ENCODE data around the gene ITPRIPL1. TPM values are rescaled to one million over a fixed set of nuclear protein-coding genes. Genes with fewer than 3 reads are reported as not detected.

ITPRIPL1 gene
- total and polyA plus RNA-seq, 8 donors = 0.29 to 3.9 (median 0.61) TPM; not detected in 4

DNA sequence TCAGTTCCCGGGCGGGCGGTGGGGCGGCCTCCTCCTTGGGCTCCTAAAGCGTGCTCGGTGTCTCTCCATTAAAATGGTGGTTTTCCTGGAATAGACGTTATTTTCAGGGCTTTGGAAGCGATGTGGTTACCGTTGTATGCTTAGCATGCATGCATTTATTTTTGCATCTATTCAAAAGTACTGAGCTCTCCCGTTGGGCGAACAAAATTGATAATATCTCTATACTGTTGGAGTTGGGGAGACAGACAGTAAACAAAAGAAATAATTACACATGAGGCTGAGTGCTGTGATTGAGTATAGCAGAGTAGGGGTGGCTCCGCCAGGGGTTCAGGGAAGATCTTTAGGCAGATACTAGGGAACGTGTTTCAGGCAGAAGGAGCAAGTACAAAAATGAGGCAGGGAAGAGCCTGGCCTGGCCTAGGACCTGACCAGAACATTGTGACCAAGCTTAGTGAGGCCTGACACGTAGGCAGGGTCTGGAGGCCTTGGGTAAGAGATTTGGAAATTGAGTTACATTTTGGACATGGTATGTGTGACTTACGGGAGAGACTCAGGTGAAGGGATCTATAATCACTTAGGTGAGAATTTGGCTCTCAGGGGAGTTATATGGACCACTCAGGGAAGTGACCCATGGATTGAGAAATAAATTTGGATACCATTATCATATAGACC lies 11.1 kb downstream of the ITPRIPL1 start:
- Histone ChIP-seq H3K4me1 (peaks cover 5 to 25% (median 14%) of the 10 kb centered on the region in 4 donors), H3K36me3 (no peaks in the 10 kb centered on the region), H3K27me3 (no peaks in the 10 kb centered on the region), H3K27ac (peak overlapping the region; percentile 91 to 96 (median 94)), H3K4me3 (peak overlapping the region; percentile 57 to 86 (median 68)), H3K9me3 (no peaks in the 10 kb centered on the region)
- intact Hi-C loops (cut with DNase I; ENCODE audit: low total_unique reads) = no loop called here
- TF ChIP-seq POLR2AphosphoS5 (IDR thresholded peaks at IDR 0.05) = no peak
- no peak for TF ChIP-seq POLR2A (IDR thresholded peaks at IDR 0.05)
- TF ChIP-seq, protein P1, sequence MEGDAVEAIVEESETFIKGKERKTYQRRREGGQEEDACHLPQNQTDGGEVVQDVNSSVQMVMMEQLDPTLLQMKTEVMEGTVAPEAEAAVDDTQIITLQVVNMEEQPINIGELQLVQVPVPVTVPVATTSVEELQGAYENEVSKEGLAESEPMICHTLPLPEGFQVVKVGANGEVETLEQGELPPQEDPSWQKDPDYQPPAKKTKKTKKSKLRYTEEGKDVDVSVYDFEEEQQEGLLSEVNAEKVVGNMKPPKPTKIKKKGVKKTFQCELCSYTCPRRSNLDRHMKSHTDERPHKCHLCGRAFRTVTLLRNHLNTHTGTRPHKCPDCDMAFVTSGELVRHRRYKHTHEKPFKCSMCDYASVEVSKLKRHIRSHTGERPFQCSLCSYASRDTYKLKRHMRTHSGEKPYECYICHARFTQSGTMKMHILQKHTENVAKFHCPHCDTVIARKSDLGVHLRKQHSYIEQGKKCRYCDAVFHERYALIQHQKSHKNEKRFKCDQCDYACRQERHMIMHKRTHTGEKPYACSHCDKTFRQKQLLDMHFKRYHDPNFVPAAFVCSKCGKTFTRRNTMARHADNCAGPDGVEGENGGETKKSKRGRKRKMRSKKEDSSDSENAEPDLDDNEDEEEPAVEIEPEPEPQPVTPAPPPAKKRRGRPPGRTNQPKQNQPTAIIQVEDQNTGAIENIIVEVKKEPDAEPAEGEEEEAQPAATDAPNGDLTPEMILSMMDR (IDR thresholded peaks at IDR 0.05) = no peak
- no peak for TF ChIP-seq EP300 (IDR thresholded peaks at IDR 0.05)
- no peak for DNase-seq
- 11 to 20% (median 13%) methylated on average over 10 to 15 of the region's 15 CpGs for WGBS, 5 donors

DNA sequence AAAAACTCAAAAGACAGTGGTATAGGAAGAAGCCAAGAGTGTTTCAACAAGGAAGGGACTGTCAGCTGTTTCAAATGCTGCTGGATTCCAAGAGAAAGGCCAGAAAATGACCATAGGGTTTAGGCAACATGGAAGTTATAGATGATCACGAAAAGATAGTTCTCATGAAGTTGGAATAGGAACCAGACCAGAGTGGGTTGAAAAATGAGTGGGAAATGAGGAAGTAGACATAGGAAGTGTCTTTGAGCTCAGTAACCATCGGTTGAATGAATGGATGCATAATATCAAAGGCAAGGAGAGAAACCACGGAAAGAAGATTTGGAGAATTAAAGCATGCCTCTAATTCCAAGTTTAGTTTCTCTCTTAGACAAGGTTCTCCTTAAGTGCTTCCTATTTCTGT lies 11.8 kb downstream of the ITPRIPL1 start:
- 83 to 88% (median 87%) methylated on average over 3 of the region's 3 CpGs for WGBS, 5 donors
- Histone ChIP-seq H3K4me1 (peaks cover 5 to 25% (median 14%) of the 10 kb centered on the region in 4 donors), H3K27ac (no peak overlapping the region), H3K4me3 (no peak overlapping the region), H3K36me3 (no peaks in the 10 kb centered on the region), H3K27me3 (no peaks in the 10 kb centered on the region), H3K9me3 (no peaks in the 10 kb centered on the region)
- no peak for DNase-seq
- intact Hi-C loops (cut with DNase I; ENCODE audit: low total_unique reads) = no loop called here
- TF ChIP-seq EP300 (IDR thresholded peaks at IDR 0.05) (no peak), POLR2AphosphoS5 (IDR thresholded peaks at IDR 0.05) (no peak), POLR2A (IDR thresholded peaks at IDR 0.05) (no peak)
- TF ChIP-seq, protein P1 (IDR thresholded peaks at IDR 0.05) = no peak

DNA sequence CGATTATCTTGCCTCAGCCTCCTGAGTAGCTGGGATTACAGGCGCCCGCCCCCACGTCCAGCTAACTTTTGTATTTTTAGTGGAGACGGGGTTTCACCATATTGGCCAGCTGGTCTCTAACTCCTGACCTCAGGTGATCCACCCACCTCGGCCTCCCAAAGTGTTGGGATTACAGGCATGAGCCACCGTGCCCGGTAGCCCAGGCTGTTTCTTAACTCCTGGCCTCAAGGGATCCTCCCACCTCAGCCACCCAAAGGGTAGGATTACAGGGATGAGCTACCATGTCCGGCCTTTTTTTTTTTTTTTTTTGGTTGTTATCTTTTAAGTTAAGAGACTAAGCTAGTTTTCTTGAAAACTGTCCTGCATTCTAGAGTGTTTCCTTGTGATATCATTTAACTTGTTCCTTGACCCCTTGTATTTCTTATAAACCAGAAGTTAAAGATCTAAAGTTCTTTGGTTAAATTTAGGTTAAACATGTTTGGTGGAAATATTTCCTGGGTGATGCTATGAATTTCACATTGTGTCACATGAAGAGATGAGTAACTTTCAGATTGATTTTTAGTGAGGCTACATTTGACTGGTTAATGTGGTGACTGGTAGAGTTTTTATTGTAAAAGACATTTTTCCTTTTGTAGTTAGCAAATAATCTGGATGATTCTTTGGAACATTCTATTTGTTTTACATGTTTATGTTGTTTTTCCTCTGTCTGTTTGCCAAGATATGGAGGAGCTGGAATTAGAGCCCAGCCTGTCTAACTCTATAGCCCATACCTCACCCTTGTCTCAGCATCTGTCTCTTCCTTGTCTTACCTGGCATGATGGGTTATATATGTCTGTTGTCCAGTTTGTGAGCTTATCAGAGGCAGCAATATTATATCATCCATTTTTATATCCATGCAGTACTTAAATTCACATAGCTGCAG lies 15.6 kb downstream of the ITPRIPL1 start:
- intact Hi-C loops (cut with DNase I; ENCODE audit: low total_unique reads) = no loop called here
- 88 to 95% (median 94%) methylated on average over 9 of the region's 9 CpGs for WGBS, 5 donors
- no peak for DNase-seq
- TF ChIP-seq, protein P1 (IDR thresholded peaks at IDR 0.05) = no peak
- no peak for TF ChIP-seq POLR2AphosphoS5 (IDR thresholded peaks at IDR 0.05)
- no peak for TF ChIP-seq EP300 (IDR thresholded peaks at IDR 0.05)
- TF ChIP-seq POLR2A (IDR thresholded peaks at IDR 0.05) = no peak
- Histone ChIP-seq H3K4me1 (peaks cover 0 to 16% (median 6%) of the 10 kb centered on the region in 4 donors), H3K36me3 (peaks cover 0 to 7% (median 0%) of the 10 kb centered on the region in 4 donors), H3K27ac (peak overlapping the region in 1 of 5 donors; percentile 27), H3K9me3 (no peaks in the 10 kb centered on the region), H3K4me3 (no peak overlapping the region), H3K27me3 (no peaks in the 10 kb centered on the region)

DNA sequence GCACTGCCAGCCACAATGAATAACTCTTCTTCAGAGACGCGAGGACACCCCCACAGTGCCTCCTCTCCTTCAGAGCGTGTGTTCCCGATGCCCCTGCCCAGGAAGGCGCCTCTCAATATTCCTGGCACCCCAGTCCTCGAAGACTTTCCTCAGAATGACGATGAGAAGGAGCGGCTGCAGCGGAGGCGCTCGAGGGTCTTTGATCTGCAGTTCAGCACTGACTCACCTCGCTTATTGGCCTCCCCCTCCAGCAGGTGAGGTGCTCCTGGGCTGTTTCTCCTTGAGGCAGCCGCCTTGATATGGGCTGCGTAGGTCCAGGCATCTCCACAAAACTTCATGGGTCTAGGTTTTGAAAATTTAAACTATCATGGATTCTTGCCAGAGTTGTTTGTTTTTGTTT lies 16.5 kb downstream of the ITPRIPL1 start:
- DNase-seq = no peak
- peak overlapping the region in 1 of 5 donors; percentile 27 for H3K27ac ChIP-seq
- WGBS, 5 donors = 90 to 96% (median 92%) methylated on average over 14 of the region's 14 CpGs
- no peaks in the 10 kb centered on the region for H3K9me3 ChIP-seq
- H3K4me3 ChIP-seq = no peak overlapping the region
- no peaks in the 10 kb centered on the region for H3K27me3 ChIP-seq
- peaks cover 0 to 7% (median 0%) of the 10 kb centered on the region in 4 donors for H3K36me3 ChIP-seq
- intact Hi-C loops (cut with DNase I; ENCODE audit: low total_unique reads) = no loop called here
- TF ChIP-seq EP300 (IDR thresholded peaks at IDR 0.05) (no peak), POLR2A (IDR thresholded peaks at IDR 0.05) (no peak)
- peaks cover 0 to 7% (median 0%) of the 10 kb centered on the region in 4 donors for H3K4me1 ChIP-seq

Data from stomach (tissue), 9 donors.